Neutrophil (primary cell): Measurements from ENCODE around the gene BMPER.

Experiments
- H3K27ac ChIP-seq: fragments of 200-600 bp; sonication (generic); 2 replicates; pipeline ENCODE4 v1.5.1; 2016; ENCODE audit warnings: mild to moderate bottlenecking, moderate library complexity
- H3K27me3 ChIP-seq: fragments of 200-600 bp; sonication (generic); 2 replicates; pipeline ENCODE4 v1.6.0; 2016; ENCODE audit warnings: mild to moderate bottlenecking
- H3K36me3 ChIP-seq: fragments of 200-600 bp; sonication (generic); 2 replicates; pipeline ENCODE4 v1.5.1; 2017
- H3K4me1 ChIP-seq, 2 experiments: fragments of 200-600 bp in 1 of 2; sonication (generic) in 1 of 2; 1 replicate in 1 of 2; 2 replicates in 1 of 2; pipeline versions ENCODE4 v1.5.1 to v1.6.1; 2013 to 2016; ENCODE audit warnings: low read depth in 1 of 2, low read length in 1 of 2, mild to moderate bottlenecking in 1 of 2, moderate library complexity in 1 of 2; ENCODE audit not compliant: control insufficient read depth in 1 of 2, insufficient read depth in 1 of 2
- H3K4me3 ChIP-seq, 2 experiments: fragments of 200-600 bp in 1 of 2; sonication (generic) in 1 of 2; 1 replicate in 1 of 2; 2 replicates in 1 of 2; pipeline ENCODE4 v1.5.1; 2013 to 2016; ENCODE audit warnings: low read depth in 1 of 2, low read length in 1 of 2, mild to moderate bottlenecking in 1 of 2, moderate library complexity in 1 of 2
- H3K9me3 ChIP-seq: fragments of 200-600 bp; sonication (generic); 2 replicates; pipeline ENCODE4 v1.5.1; 2016
- TF ChIP-seq, protein P1 (sequence below): fragments of 200-600 bp; sonication (generic); IDR thresholded peaks from 2 replicates; pipeline ENCODE4 v1.5.1; 2016; ENCODE audit warnings: antibody characterized with exemption

BMPER gene

DNA sequence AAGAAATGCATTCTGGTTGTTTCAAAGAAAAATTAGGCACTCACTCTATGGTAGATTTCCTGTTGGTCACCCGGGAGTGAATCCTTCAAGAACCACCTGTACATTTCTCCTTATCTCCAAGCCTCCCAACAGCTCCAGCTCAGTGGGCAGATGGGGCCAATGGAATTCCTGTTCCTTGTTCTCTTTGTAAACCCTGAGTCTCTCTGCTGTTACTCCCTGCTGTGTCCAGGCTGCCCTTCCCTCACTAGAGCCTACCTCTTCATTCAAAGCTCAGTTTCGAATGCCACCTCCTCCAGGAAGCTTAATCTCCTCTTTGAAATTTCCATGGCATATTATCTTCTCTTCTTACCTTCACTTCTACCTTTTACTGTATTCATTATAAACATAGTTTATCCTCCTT lies 3.5 kb upstream of the BMPER start:
- peaks cover 4 to 8% of the 10 kb centered on the region in 2 experiments for H3K4me1 ChIP-seq
- no peak overlapping the region for H3K27ac ChIP-seq
- TF ChIP-seq, protein P1, sequence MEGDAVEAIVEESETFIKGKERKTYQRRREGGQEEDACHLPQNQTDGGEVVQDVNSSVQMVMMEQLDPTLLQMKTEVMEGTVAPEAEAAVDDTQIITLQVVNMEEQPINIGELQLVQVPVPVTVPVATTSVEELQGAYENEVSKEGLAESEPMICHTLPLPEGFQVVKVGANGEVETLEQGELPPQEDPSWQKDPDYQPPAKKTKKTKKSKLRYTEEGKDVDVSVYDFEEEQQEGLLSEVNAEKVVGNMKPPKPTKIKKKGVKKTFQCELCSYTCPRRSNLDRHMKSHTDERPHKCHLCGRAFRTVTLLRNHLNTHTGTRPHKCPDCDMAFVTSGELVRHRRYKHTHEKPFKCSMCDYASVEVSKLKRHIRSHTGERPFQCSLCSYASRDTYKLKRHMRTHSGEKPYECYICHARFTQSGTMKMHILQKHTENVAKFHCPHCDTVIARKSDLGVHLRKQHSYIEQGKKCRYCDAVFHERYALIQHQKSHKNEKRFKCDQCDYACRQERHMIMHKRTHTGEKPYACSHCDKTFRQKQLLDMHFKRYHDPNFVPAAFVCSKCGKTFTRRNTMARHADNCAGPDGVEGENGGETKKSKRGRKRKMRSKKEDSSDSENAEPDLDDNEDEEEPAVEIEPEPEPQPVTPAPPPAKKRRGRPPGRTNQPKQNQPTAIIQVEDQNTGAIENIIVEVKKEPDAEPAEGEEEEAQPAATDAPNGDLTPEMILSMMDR, result no peak
- H3K4me3 ChIP-seq, result no peak overlapping the region
- H3K27me3 ChIP-seq, result peaks cover 100% of the 10 kb centered on the region
- H3K9me3 ChIP-seq, result no peaks in the 10 kb centered on the region
- no peaks in the 10 kb centered on the region for H3K36me3 ChIP-seq

DNA sequence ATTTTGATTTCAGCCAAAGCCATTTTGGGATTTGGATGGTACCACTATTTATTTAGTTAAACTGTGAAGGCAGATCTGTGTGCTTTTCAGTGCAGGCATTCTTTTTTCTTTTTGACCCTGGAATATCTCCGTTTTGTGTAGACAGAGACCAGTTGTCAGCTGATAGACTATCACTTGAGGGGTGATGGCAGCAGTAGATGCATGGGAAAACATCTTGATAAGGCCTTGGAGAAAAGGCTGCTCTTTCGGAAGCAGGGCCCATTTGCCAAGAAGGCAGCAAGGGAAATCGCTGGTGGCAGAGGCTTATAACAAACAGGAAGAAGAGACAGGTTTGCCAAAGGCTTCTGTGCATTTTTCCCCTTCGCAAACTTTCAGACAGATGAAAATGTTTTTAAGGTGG lies 2.6 kb upstream of the BMPER start:
- no peaks in the 10 kb centered on the region for H3K36me3 ChIP-seq
- H3K27me3 ChIP-seq, result peaks cover 100% of the 10 kb centered on the region
- peaks cover 4 to 8% of the 10 kb centered on the region in 2 experiments for H3K4me1 ChIP-seq
- TF ChIP-seq, protein P1, result no peak
- H3K27ac ChIP-seq, result no peak overlapping the region
- H3K9me3 ChIP-seq, result no peaks in the 10 kb centered on the region
- no peak overlapping the region for H3K4me3 ChIP-seq

DNA sequence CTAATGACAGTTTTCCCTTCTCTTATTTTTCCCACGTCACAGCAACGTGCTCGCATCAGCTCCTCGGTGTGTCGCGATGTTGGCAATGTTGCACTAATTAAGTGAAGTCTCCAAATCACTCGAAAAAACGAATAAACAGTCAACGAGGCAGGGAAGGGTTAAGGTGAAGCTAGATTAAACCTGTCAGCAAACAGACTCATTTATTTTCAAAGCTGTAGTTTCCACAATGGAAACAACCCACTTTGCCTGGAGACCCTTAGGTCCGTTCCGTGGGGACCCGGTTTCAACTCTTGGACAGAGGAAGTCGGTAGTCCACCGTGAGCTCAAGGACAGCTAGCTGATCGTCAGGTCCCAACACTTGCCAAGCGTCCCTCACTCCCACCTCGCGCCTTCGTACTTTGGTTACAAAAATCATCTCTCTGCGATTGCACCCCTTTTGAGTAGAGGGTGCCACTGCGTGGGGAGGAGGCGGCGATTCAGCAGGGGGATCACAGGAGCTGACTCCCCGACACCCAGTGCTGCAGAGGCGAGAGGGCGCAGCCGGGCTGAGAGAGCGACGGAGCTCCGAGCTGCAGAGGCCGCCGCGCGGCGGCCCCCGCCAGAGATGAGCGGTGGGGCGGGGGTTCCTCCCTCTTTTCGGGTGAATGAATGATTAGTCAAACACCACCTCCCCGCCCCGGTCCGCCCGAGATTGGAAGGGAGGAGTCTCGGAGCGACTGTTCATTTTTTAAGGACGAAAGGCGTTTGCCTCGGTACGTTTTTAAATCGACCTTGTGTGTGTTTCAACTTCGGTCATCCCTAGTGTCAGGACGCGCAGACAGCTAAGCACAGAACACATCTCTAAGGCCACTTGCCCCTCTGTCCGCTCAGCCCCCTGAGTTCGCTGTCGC lies 1.3 kb upstream of the BMPER start:
- H3K27me3 ChIP-seq, result peaks cover 100% of the 10 kb centered on the region
- H3K27ac ChIP-seq, result no peak overlapping the region
- H3K9me3 ChIP-seq, result no peaks in the 10 kb centered on the region
- H3K4me3 ChIP-seq, result no peak overlapping the region
- H3K36me3 ChIP-seq, result no peaks in the 10 kb centered on the region
- peaks cover 4 to 8% of the 10 kb centered on the region in 2 experiments for H3K4me1 ChIP-seq
- TF ChIP-seq, protein P1, result no peak

DNA sequence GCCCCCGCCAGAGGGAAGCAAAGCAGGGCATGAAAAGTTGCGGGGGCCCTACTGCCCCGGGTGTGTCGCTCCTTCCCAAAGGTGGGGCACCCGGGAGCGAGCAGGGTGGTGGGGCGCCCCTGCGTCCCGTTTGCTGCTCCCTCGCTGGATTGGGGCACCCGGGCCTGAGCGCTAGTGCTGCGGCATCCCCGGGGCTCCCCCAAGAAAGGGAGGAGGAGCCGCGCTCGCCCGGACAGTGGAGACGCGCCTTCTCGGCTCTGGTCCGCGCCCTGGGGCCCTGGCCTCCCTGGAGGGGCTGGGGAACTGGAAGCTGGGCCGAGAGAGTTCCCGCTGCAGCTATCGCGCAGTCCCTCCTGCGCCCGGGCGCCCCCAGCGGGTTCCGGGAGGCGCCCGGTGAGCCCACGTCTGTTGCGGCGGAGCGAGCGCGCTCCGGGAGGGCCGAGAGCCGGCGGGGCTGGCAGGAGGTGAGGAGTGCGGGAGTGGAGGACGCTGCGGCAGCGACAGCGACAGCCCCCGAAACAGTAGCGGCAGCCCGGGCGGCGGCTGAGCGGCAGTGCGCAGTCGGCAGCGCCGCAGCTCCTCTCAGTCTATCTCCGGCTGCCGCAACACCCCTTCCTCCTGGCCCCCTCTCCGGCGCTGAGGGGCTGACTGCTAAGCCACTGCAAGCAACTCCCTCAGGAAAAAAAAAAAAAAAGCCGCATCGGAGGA lies 504 bp upstream of the BMPER start:
- Histone ChIP-seq H3K4me1 (peaks cover 4 to 8% of the 10 kb centered on the region in 2 experiments), H3K4me3 (no peak overlapping the region), H3K27ac (no peak overlapping the region), H3K9me3 (no peaks in the 10 kb centered on the region), H3K27me3 (peaks cover 98% of the 10 kb centered on the region), H3K36me3 (no peaks in the 10 kb centered on the region)
- TF ChIP-seq, protein P1, result no peak

DNA sequence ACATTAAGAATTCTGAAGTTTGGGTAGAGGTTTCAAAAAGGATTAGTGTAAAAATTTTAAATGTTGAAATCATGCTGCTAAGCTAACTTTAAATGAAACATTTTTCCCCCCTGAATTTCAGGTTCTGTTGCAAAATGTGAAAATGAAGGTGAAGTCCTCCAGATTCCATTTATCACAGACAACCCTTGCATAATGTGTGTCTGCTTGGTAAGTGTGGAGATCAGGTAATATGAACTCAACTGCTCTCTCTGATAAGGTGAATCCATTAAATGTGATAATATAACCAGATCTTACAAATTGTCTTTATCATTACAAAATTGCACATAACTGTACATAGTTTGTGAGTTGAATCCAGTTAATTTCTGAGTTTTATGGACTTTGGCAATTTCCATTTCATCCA lies 1.4 kb downstream of the BMPER start:
- no peaks in the 10 kb centered on the region for H3K36me3 ChIP-seq
- no peak overlapping the region for H3K4me3 ChIP-seq
- TF ChIP-seq, protein P1, result no peak
- no peaks in the 10 kb centered on the region for H3K9me3 ChIP-seq
- peaks cover 95% of the 10 kb centered on the region for H3K27me3 ChIP-seq
- no peak overlapping the region for H3K27ac ChIP-seq
- H3K4me1 ChIP-seq, result peaks cover 4 to 8% of the 10 kb centered on the region in 2 experiments
